RWPE2 (cell line): Measurements from ENCODE around the gene RAX2.

ENCODE experiments used
- ATAC-seq: fragments of 200-7000 bp; cut with Tn5 transposase; 3 replicates; pipeline ENCODE4 v1.9.1; 2021; ENCODE audit warnings: low read depth
- DNase-seq: peaks from one replicate; pipeline ENCODE4 v3.0.0-alpha.2; 2020; ENCODE audit warnings: low spot score
- H3K27ac ChIP-seq: fragments of 450-650 bp; 2 replicates; pipeline ENCODE4 v1.5.1; 2017; ENCODE audit warnings: mild to moderate bottlenecking; ENCODE audit not compliant: poor library complexity, severe bottlenecking
- H3K27me3 ChIP-seq: fragments of 250-450 bp; sonication (Bioruptor Pico); 2 replicates; pipeline ENCODE4 v1.5.1; 2021; ENCODE audit warnings: mild to moderate bottlenecking, moderate library complexity; ENCODE audit not compliant: insufficient read depth, poor library complexity, severe bottlenecking
- H3K36me3 ChIP-seq: fragments of 250-450 bp; sonication (Bioruptor Pico); 2 replicates; pipeline ENCODE4 v1.5.1; 2020; ENCODE audit warnings: low read depth, mild to moderate bottlenecking, moderate library complexity
- H3K4me1 ChIP-seq: fragments of 250-450 bp; sonication (Bioruptor Pico); 2 replicates; pipeline ENCODE4 v1.5.1; 2021; ENCODE audit warnings: mild to moderate bottlenecking, moderate library complexity; ENCODE audit not compliant: insufficient read depth, poor library complexity, severe bottlenecking
- H3K4me3 ChIP-seq: fragments of 250-450 bp; sonication (Bioruptor Pico); 2 replicates; pipeline ENCODE4 v1.5.1; 2021; ENCODE audit warnings: mild to moderate bottlenecking, moderate library complexity; ENCODE audit not compliant: severe bottlenecking
- H3K9me3 ChIP-seq: fragments of 250-450 bp; sonication (Bioruptor Pico); 2 replicates; pipeline ENCODE4 v1.5.1; 2021; ENCODE audit warnings: mild to moderate bottlenecking, moderate library complexity; ENCODE audit not compliant: severe bottlenecking
- TF ChIP-seq, protein P1 (sequence below): fragments of 450-650 bp; IDR thresholded peaks from one replicate; pipeline ENCODE4 v1.5.1; 2017; ENCODE audit warnings: mild to moderate bottlenecking, moderate library complexity; ENCODE audit not compliant: poor library complexity, severe bottlenecking

RAX2 gene

GRCh38 chr19:3752492-3752891 lies 19.5 kb downstream of the RAX2 start:
- no peak for DNase-seq
- TF ChIP-seq, protein P1, sequence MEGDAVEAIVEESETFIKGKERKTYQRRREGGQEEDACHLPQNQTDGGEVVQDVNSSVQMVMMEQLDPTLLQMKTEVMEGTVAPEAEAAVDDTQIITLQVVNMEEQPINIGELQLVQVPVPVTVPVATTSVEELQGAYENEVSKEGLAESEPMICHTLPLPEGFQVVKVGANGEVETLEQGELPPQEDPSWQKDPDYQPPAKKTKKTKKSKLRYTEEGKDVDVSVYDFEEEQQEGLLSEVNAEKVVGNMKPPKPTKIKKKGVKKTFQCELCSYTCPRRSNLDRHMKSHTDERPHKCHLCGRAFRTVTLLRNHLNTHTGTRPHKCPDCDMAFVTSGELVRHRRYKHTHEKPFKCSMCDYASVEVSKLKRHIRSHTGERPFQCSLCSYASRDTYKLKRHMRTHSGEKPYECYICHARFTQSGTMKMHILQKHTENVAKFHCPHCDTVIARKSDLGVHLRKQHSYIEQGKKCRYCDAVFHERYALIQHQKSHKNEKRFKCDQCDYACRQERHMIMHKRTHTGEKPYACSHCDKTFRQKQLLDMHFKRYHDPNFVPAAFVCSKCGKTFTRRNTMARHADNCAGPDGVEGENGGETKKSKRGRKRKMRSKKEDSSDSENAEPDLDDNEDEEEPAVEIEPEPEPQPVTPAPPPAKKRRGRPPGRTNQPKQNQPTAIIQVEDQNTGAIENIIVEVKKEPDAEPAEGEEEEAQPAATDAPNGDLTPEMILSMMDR = no peak
- Histone ChIP-seq H3K9me3 (no peaks in the 10 kb centered on the region), H3K27me3 (no peaks in the 10 kb centered on the region), H3K27ac (no peak overlapping the region), H3K4me3 (no peak overlapping the region), H3K36me3 (0 out of 2 replicates have a peak, but pooled peaks cover 5% of the 10 kb centered on the region), H3K4me1 (no peaks in the 10 kb centered on the region)
- ATAC-seq = no peak

DNA sequence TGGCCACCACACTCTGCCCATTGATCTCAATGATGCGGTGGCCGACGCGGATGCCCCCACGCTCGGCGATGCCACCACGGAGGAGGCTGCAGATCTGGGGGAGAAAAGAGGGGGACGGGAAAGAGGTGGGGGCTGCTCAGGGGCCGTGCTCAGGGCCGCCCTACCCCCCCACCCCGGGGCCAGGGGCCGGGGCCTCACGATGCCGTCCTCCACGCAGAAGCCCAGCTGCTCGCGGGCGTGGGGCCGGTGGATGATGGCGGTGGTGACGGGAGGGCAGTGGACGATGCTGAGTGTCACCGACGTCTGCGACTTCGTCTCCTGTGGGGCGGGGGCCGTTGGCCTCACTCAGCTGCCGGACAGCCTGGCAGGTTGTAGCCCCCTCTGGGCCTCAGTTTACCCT lies 20.8 kb downstream of the RAX2 start:
- H3K4me3 ChIP-seq = no peak overlapping the region
- no peaks in the 10 kb centered on the region for H3K27me3 ChIP-seq
- ATAC-seq = no peak
- TF ChIP-seq, protein P1 = no peak
- no peaks in the 10 kb centered on the region for H3K9me3 ChIP-seq
- H3K27ac ChIP-seq = no peak overlapping the region
- no peak for DNase-seq
- H3K36me3 ChIP-seq = 0 out of 2 replicates have a peak, but pooled peaks cover 5% of the 10 kb centered on the region
- H3K4me1 ChIP-seq = no peaks in the 10 kb centered on the region

DNA sequence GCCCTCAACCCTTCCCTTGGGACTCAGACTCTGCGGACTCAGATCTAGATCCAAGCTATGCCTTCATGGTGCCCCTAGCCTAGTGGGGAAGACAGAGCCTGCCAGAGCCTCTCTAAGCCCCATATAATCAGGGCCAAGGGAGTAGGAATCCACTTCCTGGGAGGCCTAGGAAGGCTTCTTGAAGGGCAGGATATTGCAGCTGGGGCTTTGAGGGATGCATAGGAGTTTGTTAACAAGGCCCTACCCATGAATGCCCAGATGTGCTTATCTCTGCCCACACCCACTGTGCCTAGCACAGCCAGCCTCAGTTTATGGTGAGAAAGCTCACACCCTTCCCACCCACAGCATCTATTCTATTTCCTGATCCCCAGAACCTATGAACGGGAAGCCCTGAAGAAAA lies 21.8 kb downstream of the RAX2 start:
- Histone ChIP-seq H3K4me1 (no peaks in the 10 kb centered on the region), H3K27ac (no peak overlapping the region), H3K36me3 (0 out of 2 replicates have a peak, but pooled peaks cover 5% of the 10 kb centered on the region), H3K9me3 (no peaks in the 10 kb centered on the region), H3K27me3 (no peaks in the 10 kb centered on the region), H3K4me3 (no peak overlapping the region)
- DNase-seq (no peak), ATAC-seq (no peak)
- TF ChIP-seq, protein P1 = no peak

- TF ChIP-seq, protein P1 = no peak
- Histone ChIP-seq H3K4me3 (no peak overlapping the region), H3K36me3 (0 out of 2 replicates have a peak, but pooled peaks cover 5% of the 10 kb centered on the region), H3K27ac (no peak overlapping the region), H3K4me1 (no peaks in the 10 kb centered on the region), H3K27me3 (no peaks in the 10 kb centered on the region), H3K9me3 (no peaks in the 10 kb centered on the region)
- ATAC-seq (no peak), DNase-seq (no peak)
Observed at GRCh38 chr19:3748965-3749364, 23.1 kb downstream of the RAX2 start.

GRCh38 chr19:3746371-3747056 lies 25.5 kb downstream of the RAX2 start:
- TF ChIP-seq, protein P1 = no peak
- no peaks in the 10 kb centered on the region for H3K9me3 ChIP-seq
- H3K27ac ChIP-seq = no peak overlapping the region
- no peaks in the 10 kb centered on the region for H3K4me1 ChIP-seq
- H3K4me3 ChIP-seq = no peak overlapping the region
- H3K36me3 ChIP-seq = 0 out of 2 replicates have a peak, but pooled peaks cover 5% of the 10 kb centered on the region
- ATAC-seq (no peak), DNase-seq (no peak)
- no peaks in the 10 kb centered on the region for H3K27me3 ChIP-seq
